GM19240 (cell line): ENCODE measurements around the gene AGPAT1.
A peak's percentile ranks its signal among the peaks of the same experiment; 100 is the strongest.
"Not testable (repeated sequence)": the region's sequence is repeated elsewhere in the genome, so short reads cannot be mapped to it uniquely, and the experiment has no call there.

Experiments
- DNase-seq: peaks from one replicate; pipeline ENCODE4 v3.0.0; 2011; ENCODE audit warnings: low spot score; ENCODE audit not compliant: insufficient read length

Gene AGPAT1

DNA sequence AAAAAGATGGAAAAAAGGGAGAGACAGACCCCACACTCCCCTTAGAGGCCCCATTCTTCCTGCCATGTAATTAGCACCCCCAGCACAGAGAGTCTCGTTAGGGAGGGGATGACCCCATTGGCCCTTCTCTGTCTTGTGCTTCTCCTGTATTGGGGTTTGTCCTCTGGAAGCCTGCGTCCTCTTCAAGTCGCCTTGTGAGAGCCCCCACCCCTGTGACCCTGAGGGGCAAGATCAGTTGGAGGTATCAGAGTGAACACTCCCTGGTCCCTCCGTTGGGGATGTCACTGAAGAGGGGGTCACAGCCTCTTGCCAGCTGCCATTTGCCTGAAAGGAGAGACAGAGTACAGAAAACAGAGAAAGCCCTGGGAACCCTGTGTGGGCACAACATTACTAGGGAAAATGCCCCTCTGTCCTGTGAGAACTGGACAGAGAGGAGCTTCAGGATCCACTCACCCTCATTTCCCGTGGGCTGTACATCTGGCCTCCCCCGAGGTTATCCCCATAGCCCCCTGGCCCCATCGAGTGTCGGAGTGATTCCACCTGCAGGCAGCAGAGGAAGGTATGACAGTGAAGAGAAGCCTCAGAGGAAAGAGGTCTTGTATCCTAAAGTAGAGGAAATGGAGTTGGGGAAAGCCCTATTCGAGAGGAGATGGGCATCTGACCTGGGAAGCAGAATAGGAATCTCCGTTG is 10.4 kb upstream of the AGPAT1 start:
- not testable (repeated sequence) for DNase-seq

DNA sequence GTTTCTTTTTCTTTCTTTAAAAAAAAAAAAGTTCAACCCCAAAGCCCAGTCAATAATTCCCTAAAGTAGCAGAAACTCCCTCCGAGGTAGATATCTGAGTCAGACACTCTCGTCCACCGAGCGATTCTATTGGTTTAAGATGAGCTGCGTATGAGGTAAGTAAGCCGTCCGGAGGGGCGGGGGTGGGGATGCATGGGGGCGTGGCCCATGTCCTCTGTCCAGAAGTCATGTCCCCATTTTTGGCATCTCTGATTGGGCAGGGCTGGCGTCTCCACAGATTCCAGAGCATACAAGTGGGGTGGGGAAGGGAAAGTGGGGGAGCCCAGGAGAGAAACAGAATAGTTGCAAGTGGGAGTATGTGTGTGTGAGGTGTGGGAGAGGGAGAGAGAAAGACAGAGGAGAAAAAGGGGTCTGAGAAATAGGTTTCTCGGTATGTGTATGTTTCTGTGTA is 9.8 kb upstream of the AGPAT1 start:
- DNase-seq, result not testable (repeated sequence)

DNA sequence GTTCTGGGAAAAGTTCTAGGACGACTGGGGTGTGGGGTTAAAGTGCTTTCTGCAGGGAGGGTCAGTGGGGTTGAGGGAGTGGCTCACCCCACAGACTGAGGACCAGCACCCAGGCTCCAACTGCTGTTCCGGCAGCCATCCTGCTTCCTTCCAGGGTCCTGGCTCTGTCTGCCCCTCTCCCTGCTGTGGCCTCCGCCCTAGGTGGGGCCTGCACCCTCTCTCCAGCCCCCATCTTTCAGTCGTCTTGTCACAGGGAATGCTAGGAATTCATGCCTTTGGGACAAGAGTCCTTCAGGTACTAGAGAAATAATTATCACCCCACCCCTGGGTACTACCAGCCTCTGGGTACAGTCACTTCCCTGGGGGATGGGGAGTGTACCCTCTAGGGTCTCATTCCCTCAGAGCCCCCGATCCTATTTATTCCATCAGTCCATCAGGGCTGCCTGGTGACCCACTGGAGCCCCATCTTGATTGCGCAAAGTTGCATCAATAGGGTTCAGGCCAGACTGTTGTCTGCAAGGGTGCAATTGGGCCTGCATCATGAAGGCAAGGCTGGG is 8.3 kb upstream of the AGPAT1 start, which contains the start of gene AGER:
TSS of gene AGER (minus strand) at position 170 of the 557 bp plus-strand sequence. CDS start at position 139, 31 bp downstream.
- DNase-seq, result no peak

DNA sequence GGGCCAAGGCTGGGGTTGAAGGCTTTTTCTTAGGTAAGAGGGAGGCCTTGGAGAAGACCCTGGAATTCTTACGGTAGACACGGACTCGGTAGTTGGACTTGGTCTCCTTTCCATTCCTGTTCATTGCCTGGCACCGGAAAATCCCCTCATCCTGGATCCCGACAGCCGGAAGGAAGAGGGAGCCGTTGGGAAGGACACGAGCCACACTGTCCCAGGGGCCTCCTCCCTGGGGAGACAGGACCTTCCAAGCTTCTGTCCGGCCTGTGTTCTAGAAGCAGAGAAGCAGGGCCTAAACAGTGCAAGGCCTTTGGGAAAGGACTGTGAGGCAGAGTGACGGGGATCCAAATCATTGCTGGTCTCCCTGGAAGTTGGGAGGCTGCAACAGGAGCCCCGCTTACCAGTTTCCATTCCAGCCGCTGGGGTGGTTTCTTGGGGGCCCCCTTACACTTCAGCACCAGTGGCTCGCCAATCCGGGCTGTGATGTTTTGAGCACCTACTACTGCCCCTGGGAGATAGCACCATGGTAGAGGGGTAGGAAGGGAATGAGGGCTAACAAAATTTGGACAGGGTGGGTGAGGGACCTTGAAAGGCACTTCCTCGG is 7.7 kb upstream of the AGPAT1 start:
- DNase-seq, result no peak

DNA sequence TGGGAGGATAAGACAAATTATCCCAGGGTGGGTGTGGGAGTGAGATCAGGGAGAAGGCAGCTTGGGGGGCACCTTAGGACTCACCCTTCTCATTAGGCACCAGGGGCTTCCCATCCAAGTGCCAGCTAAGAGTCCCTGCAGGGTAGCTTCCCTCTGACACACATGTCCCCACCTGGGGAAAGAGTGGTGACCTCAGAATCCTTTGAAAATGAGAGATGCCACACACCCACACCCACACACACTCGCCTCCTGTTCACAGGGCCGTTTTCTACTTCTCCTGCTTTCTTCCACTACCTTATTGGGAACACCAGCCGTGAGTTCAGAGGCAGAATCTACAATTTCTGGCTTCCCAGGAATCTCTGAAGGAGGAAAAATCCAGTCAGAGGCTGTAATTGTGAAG is 7.1 kb upstream of the AGPAT1 start:
- no peak for DNase-seq

DNA sequence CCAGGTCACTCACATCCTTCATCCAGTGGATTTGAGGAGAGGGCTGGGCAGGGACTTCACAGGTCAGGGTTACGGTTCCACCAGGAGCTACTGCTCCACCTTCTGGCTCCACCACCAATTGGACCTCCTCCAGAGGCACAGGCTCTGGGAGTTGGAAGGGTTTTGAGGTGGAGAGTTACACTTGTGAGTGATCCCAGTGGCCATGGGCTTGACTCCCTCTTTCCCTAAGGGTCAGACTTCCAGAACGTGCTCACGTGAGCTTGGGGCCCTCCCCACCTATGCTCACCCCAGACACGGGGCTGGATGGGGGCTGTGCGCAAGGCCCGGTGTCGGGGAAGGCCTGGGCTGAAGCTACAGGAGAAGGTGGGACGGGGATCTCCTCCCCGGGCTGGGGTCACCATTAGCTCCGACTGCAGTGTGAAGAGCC is 6.7 kb upstream of the AGPAT1 start:
- no peak for DNase-seq

DNA sequence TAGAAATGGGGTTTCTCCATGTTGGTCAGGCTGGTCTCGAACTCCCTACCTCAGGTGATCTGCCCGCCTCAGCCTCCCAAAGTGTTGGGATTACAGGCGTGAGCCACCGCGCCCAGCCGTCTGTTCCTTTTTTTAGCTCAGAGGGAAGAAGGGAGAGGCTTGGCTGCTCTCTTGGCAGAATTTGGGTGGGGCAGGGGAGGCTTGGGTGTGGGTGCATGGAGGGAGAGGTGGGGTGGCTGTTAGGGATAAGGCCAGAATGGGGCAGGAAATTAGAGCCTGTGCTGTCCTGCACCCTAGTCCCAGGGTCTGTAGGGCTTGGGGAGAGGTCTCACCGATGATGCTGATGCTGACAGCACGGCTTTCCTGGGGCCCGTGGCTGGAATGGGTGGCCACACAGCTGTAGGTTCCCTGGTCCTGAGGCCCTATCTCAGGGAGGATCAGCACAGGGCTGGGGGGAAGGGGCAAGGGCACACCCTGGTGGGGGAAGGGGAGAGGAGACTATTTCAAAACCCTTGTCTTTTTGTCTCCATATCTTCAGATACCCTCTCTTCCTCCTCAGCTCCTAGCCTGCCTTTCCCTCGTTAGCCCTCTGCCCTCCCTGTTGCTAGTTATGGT is 6.1 kb upstream of the AGPAT1 start:
- no peak for DNase-seq

DNA sequence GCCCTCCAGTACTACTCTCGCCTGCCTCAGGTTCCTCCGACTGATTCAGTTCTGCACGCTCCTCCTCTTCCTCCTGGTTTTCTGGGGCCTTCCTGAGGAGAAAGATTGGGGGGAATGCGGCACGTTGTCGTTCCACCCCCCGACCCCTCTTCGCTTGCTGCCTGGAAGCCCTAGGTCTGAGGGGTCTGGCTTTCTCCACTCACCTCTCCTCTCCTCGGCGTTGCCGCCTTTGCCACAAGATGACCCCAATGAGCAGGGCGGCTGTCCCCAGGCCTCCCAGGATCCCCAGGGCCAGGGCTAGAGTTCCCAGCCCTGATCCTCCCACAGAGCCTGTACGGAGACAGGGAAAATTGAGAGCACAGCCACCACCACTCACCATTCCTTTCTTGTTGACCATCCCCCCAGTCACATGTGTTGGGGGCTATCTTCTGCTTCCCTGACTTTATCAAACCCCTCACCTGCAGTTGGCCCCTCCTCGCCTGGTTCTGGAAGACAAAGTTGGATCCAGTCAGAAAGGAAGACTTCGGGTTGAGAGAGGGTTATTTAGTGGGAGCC is 5.3 kb upstream of the AGPAT1 start:
- no peak for DNase-seq

DNA sequence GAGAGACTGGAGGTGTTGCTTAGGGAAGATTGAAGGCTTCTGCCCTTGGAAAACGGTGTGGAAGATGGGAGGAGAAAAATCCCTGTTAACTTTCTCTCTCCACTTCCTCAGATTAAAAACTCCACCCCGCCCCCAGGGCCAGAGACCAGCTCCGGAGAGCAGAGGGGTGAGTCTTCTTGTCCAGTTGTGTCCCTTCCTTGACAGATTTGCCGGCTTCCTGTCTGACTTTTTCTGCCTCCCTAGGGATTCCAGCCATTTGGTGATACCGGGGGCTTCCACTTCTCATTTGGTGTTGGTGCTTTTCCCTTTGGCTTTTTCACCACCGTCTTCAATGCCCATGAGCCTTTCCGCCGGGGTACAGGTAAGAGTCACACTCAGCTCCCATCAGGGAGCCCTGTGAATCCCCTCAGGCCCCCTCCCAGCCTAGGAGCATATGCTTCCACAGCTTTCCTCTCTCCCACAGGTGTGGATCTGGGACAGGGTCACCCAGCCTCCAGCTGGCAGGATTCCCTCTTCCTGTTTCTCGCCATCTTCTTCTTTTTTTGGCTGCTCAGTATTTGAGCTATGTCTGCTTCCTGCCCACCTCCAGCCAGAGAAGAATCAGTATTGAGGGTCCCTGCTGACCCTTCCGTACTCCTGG is 4.0 kb upstream of the AGPAT1 start:
- DNase-seq, result no peak

DNA sequence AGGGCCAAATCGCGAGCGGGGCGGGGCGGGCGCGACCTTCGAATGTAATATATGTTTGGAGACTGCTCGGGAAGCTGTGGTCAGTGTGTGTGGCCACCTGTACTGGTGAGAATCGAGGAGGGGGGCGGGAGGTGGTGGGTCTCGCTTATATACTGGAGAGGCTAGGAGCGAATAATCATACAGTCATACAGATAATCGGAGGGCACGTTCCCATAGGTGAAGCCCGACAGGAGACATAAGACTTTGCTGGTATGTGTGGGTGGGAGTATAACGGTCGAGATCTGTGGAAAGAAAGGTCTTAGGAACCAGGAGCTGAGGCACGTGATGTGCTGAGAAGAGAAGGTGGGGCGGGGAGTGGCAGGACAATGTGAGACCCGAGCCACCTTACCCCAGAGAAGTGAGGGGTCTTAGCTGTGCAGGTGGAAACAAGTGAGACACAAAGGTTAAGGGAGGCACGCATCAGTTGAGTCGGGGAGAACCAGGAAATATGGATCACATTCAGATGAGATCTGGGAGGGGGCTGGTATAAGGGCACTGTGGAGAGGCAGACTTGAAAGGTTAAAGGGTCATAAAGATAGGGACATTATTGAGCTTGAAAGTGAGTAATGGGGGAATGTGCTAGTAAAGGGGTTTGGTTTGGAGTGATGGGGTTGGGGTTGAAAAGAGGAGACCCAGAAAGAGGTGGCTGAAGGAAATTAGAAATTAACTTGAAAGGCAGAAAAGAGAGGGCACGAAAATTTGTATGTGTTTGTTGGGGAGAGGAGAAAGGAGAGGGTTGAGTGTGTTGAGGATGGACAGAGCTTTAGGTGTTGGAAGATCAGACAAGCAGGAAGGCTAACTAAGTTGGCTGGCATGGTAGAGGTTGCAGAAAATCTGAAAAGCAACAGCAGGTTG is 2.9 kb upstream of the AGPAT1 start:
- DNase-seq, result no peak

DNA sequence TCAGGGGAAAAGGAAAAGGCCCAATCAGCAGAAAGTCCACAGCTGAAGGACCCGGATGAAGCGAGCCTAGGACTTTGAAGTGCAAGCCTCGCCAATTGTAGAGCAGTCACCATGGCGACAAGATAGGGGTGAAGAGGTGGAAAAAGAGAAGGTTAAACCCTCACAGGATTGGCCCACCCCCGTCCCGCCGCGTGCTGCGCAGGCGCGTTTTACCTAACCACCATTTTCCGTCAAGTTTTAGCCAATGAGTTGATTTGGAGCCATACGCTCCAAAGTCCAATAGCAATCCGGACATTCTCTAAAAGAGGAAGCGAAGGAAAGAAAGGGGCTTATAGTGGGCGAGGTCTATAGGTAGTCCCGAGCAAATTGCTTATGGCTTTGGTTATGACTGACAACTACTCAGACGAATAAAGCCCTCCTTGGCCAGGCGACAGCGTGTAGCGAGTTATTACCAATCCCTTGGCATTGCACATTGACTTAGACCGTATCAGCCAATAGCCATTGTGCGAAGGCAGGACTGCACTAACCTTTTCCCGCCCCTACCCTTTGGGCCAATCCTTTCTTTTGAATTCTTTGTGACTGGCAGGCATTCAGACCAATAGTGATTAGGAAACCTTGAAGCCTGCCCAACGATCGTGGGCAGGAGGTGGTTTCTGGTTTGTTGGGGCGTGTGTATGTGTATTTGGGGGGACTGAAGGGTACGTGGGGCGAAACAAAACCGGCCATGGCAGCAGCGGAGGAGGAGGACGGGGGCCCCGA is 2.1 kb upstream of the AGPAT1 start, which contains the start of gene RNF5:
TSS of gene RNF5 (plus strand) at position 618 of the 759 bp plus-strand sequence. CDS start at position 725, 107 bp downstream.
- DNase-seq, result peak; percentile 90

DNA sequence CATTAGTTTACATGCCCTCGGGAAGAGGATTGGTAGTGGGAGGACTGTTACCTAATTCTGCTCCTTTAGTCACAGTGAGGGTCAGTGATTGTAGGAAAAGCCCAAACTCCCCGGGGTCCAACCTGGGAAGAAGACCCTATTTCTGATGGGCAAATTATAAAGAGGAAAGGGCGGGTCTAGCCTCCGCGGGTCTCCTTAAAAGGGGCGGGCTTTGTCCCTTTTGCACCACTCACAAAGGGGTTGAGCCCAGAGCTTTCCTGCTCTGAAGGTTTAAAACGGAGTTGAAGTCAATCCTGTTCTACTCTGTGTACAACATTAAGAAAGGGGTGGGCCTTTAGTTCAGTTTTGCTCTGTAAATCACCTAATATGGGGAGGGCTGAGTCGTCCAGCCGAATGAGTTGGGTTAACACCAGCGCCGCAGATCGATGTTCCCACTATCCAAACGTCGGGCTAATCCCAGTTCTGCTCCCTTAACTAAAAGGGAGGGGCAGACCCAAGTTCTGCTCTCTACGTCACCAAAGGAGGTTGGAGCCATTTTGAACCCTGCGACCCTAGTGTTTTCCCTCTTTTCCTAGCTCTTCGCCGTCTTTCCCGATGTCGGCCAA is 1.4 kb upstream of the AGPAT1 start:
- DNase-seq, result no peak

DNA sequence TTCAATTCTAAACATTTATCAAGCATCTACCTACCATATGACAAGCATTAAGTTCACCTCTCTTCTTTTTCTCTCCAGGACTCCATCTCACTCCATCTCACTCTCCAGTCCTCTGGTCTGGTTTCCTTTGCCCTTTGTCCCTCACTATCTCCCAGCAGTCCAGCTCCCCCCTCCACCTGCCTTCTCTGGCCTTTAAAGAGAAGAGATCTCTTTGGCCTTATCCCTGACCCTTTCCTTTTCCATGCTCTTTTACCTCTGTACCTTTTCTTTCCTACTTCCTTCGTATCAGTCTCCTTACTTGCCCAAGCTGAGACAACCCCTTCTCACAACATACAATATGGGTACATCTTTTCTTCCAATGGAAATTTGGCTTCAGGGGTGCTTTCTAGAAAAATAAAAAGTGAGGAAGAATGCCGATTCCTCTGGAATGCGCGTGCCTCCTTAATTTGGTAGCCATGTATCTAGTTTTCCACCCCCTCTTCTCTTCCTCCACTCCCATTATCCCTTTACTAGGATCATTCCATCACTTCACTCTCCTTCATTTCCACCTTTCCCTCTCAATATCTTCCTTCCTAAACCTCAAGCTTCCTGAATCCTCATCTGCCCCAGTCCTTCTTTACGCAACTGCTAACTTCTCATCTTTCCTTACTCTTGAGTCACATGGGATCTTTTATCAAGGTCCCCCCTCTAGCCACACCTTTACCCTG is 745 bp upstream of the AGPAT1 start:
- DNase-seq, result no peak

DNA sequence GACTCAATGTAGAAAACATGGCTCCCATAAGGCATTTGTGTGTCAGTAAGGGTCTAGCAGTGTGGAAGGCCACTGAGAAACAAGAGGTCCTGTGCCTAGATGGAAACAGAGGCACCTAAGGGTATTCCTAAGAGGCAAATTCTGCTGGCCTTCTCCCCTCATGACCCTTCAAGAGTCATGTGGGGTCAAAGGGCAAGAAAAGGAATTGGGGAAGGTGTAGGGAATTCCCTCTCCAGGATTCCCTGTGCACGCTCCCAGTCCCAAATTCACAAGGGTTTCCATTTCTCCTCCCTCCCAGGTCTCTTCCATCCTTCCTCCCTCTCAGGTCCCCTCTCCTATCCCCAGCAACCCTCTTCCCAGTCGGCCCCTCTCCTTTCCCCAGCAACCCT is 568 bp downstream of the AGPAT1 start:
- no peak for DNase-seq

DNA sequence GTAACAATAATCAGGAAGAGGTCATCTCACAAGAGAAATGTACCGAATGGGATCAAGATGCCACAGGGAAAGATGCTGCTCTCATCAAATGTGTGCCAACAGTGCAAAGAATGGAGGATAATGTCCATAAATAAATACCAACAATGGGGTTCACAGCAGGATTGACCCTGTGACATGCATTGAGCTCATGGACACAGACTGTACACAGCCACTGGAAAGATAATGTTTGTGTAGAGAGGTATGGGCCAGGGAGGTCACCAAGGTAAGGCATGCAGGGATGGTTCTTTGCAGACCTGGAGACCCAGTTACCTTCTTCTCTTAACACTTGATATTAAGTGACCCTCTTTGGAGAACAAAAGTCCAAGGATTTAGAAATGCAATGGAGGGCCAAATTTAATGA is 1.5 kb downstream of the AGPAT1 start:
- no peak for DNase-seq

DNA sequence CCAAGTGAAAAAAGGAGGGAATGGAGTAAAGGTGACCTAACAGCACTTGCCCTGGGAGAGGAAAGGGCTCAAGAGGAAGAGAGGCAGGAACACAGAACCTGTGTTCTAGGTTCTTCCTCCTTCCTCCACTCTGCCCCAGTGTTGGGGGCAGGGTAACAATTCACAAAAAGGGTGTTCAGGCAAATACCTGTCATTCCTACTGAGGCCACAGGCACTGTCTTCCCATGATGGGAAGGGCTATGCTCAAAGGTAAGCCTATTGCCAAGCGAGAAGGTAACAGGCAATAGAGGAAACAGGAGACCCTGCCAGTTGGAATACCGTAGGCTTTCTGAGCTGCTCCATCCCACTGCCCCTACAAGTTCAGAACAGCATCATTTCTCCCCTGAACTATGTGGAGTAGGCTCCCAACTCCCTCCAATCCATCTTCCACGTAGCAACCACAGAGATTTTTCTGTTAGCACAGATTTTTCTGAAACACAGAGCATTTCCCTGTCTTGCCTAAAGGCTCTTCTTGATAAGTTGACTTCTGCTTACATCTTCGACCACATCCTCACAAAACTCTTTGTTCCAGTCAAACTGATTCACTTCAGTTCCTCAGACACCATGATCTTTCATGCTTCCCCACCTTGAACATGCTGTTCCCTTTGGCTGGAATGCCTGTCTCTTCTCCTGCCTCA is 2.7 kb downstream of the AGPAT1 start:
- DNase-seq, result no peak

DNA sequence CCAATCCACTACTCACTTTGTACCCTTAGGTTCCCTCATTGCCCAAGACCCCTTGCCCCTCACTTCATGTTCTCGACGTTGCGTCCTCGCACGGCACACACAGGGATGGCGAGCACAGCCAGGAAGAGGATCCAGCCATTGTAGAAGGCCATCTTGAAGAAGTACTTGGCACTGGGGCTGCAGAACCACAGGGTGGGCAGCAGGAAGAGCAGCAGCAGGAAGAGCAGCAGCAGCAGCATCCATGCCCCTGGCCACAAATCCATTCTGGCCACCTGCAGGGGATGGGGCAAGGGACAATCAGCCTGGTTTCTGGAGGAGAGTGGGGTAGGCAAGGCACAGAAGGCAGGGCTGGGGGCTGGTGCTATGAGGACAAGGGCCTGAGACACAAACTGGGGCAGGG is 4.7 kb downstream of the AGPAT1 start:
- DNase-seq, result no peak

DNA sequence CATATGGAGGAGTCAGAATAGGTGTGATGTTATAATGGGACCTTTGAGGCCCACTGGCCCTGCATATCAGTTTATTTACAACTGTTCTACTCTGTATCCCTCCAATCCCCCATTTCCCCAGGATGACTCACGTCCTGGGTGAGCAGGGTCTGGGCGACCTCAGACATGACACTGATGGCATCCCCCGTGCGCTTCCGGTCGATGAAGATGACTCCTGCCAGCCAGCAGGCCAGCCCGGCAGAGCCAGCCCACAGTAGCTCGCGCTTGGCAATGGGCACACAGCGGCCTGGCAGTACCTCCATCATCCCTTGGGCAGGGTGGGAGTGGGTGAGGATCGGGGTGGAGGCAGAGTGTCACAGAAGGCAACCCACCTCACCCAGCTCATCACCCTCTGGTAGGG is 5.6 kb downstream of the AGPAT1 start:
- no peak for DNase-seq
